Measurements from ENCODE around the gene MYLIP.

The MYLIP gene

GRCh38 chr6:16108921-16109658, 19.8 kb upstream of the MYLIP start:
- no peak for DNase-seq

GRCh38 chr6:16109659-16110305, 19.1 kb upstream of the MYLIP start:
- DNase-seq, result no peak

- DNase-seq, result no peak
These were observed 10.1 kb upstream of the MYLIP start for GRCh38 chr6:16118825-16119224.

GRCh38 chr6:16121339-16121738, 7.5 kb upstream of the MYLIP start:
- no peak for DNase-seq

- no peak for DNase-seq
These were observed 6.7 kb upstream of the MYLIP start for GRCh38 chr6:16122197-16122596.

- no peak for DNase-seq
These were observed 4.4 kb upstream of the MYLIP start for GRCh38 chr6:16124198-16125180.

GRCh38 chr6:16126056-16126455, 2.8 kb upstream of the MYLIP start:
- no peak for DNase-seq

GRCh38 chr6:16126861-16127260, 2.0 kb upstream of the MYLIP start:
- DNase-seq, result no peak

- DNase-seq, result no peak
These were observed 1.4 kb upstream of the MYLIP start for GRCh38 chr6:16127471-16127870.

- peak in 1 of 2 donors; percentile 40 for DNase-seq
These were observed 926 bp downstream of the MYLIP start for GRCh38 chr6:16129623-16130401.

GRCh38 chr6:16130437-16130891, 1.6 kb downstream of the MYLIP start:
- peak in 1 of 2 donors; percentile 5 for DNase-seq

GRCh38 chr6:16130932-16131387, 2.1 kb downstream of the MYLIP start:
- DNase-seq, result peak; percentile 21 to 48

GRCh38 chr6:16132909-16133308, 4.0 kb downstream of the MYLIP start:
- DNase-seq, result no peak

GRCh38 chr6:16134430-16134829, 5.5 kb downstream of the MYLIP start:
- no peak for DNase-seq

- DNase-seq, result no peak
These were observed 6.2 kb downstream of the MYLIP start for GRCh38 chr6:16135066-16135465.

GRCh38 chr6:16136091-16136490, 7.2 kb downstream of the MYLIP start:
- DNase-seq, result peak; percentile 32 to 48

- DNase-seq, result peak; percentile 45 to 59
These were observed 8.0 kb downstream of the MYLIP start for GRCh38 chr6:16136621-16137450.

- DNase-seq, result no peak
These were observed 8.5 kb downstream of the MYLIP start for GRCh38 chr6:16137451-16137801.

- no peak for DNase-seq
These were observed 10.7 kb downstream of the MYLIP start for GRCh38 chr6:16139556-16139955.

- DNase-seq, result no peak
These were observed 11.7 kb downstream of the MYLIP start for GRCh38 chr6:16140607-16141006.

- no peak for DNase-seq
These were observed 12.6 kb downstream of the MYLIP start for GRCh38 chr6:16141514-16141913.

Data from activated CD4-positive, alpha-beta T cell treated with anti-CD3 and anti-CD28 coated beads for 4 hours (primary cell).